DOHH2 (cell line): ENCODE measurements around the gene CFAP100.

Source experiments
- EZH2phosphoT487 ChIP-seq: fragments of 200-600 bp; sonication (generic); IDR thresholded peaks from 2 replicates; pipeline ENCODE4 v1.6.1; 2017; ENCODE audit warnings: borderline replicate concordance, mild to moderate bottlenecking, antibody characterized with exemption, low read length, moderate library complexity, mixed read lengths
- TF ChIP-seq, protein P1 (sequence below): fragments of 200-600 bp; sonication (generic); IDR thresholded peaks from one replicate; pipeline ENCODE4 v1.5.1; 2014; ENCODE audit warnings: antibody characterized with exemption, mild to moderate bottlenecking, low read depth, low read length; ENCODE audit not compliant: poor library complexity, severe bottlenecking

DNA sequence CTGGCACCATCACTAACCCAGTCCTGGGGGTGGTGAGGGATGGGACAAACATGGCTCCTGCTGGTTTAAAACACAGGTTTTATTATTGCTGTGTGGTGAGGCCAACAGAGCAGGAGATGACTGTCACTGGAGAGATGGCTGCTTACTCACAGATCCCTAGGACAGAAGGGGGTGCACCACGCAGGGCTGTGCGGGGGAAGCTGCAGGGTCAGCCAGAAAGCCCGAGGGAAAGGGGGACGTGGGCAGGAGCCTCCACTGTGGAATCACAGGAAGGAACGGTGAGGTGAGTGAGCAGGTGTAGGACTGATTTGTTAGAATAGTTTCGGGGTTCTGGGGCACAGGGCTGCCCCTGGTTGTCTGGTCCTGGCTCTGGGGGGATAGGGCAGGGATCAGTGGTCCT is 7.5 kb downstream of the CFAP100 start:
- TF ChIP-seq, protein P1, sequence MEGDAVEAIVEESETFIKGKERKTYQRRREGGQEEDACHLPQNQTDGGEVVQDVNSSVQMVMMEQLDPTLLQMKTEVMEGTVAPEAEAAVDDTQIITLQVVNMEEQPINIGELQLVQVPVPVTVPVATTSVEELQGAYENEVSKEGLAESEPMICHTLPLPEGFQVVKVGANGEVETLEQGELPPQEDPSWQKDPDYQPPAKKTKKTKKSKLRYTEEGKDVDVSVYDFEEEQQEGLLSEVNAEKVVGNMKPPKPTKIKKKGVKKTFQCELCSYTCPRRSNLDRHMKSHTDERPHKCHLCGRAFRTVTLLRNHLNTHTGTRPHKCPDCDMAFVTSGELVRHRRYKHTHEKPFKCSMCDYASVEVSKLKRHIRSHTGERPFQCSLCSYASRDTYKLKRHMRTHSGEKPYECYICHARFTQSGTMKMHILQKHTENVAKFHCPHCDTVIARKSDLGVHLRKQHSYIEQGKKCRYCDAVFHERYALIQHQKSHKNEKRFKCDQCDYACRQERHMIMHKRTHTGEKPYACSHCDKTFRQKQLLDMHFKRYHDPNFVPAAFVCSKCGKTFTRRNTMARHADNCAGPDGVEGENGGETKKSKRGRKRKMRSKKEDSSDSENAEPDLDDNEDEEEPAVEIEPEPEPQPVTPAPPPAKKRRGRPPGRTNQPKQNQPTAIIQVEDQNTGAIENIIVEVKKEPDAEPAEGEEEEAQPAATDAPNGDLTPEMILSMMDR, result no peak
- TF ChIP-seq EZH2phosphoT487, result no peak
